Activated CD8-positive, alpha-beta memory T cell treated with anti-CD3 and anti-CD28 coated beads for 48 hours (primary cell): ENCODE measurements around the gene MOXD1.

ENCODE experiments used
- DNase-seq, 3 experiments: peaks; one replicate each; pipeline ENCODE4 v3.0.0-alpha.2; 2020; ENCODE audit warnings: low read depth in 2 of 3, low spot score in 2 of 3

The MOXD1 gene

GRCh38 chr6:132399376-132400074, 1.8 kb downstream of the MOXD1 start:
- no peak for DNase-seq

- no peak for DNase-seq
Measured at GRCh38 chr6:132395015-132395597, 6.2 kb downstream of the MOXD1 start.

DNA sequence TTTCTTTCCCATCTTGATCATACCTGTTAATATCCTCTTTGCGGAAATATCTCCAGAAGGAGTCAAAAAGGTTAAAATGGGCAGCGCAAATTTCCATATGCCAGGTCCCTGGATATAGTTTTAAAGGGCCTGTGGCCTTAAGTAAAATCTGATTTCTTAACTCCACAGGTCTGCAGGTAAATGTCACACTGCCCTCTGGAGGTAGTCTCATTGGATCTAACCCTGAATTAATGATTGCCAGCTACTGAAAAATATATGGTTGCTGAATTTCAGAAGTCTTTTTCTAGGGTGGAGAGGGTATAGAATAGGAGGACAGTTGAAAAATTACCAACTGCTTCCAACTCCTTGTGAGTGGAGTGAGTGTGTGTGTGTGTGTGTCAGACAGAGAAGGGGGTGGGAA, 8.5 kb downstream of the MOXD1 start:
- DNase-seq = no peak

DNA sequence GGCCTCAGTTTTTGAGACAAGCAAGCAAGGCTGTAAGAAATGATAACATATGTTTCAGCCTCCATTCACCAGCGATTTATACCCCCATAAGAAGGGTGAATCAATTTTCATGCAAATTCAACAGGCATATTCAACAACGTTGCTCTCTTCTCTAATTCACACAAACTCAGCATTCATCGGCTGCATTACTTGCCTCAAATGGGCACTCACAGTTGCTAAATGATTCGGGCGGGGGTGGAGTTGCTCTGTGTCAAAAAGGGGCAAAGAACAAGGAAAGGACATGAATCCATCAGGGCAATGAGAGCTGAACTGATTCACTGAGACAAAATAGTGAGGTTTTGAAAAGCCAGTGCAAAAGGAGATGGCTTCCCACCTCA, 9.0 kb downstream of the MOXD1 start:
- DNase-seq = no peak

- DNase-seq = no peak
Measured at GRCh38 chr6:132391391-132392269, 9.6 kb downstream of the MOXD1 start.

DNA sequence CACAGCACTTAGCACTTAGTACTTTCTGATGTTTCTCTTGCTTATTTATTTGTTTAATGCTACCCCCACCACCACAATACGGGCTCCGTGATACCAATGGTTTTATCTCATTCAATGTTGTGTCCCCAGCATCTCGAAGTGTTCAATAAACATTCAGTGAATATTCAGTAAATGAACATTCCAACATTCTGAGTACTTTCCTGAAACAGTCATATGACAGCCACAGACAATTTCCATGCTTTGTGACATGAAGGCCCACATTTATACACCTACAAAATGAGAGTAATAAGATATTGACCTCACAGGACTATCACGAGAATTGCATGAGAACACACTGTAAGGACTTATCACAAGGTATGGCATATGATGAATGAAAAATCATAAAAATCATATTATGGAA, 10.8 kb downstream of the MOXD1 start:
- DNase-seq = no peak

GRCh38 chr6:132390017-132390416, 11.3 kb downstream of the MOXD1 start:
- no peak for DNase-seq

- DNase-seq = no peak
Measured at GRCh38 chr6:132388291-132388690, 13.0 kb downstream of the MOXD1 start.

DNA sequence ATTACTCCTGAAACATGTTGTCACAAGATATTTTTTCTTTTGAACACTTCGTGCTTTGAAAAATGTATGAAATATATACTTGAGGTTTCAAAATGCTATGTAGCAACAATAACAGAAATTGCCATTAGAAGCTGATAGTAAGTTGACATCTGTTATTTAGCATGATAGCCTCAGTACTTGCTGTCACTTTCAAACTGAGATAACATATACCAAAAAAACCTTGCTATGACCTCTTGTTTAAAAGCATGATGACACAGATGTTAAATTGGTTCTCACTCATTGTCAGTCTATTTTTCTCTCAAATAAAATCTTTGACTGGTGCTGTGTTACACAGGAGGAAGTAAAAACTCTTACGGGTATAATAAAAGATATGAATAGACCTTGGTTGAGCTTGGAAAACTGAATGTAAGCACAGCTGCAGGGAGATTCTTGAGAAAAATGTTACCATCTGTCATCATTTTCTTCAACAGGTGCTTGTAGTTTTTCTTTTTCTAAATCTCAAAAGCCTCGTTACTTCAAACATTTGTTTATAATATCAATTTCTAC, 18.6 kb downstream of the MOXD1 start:
- no peak for DNase-seq

GRCh38 chr6:132381381-132381780, 19.9 kb downstream of the MOXD1 start:
- DNase-seq = no peak

DNA sequence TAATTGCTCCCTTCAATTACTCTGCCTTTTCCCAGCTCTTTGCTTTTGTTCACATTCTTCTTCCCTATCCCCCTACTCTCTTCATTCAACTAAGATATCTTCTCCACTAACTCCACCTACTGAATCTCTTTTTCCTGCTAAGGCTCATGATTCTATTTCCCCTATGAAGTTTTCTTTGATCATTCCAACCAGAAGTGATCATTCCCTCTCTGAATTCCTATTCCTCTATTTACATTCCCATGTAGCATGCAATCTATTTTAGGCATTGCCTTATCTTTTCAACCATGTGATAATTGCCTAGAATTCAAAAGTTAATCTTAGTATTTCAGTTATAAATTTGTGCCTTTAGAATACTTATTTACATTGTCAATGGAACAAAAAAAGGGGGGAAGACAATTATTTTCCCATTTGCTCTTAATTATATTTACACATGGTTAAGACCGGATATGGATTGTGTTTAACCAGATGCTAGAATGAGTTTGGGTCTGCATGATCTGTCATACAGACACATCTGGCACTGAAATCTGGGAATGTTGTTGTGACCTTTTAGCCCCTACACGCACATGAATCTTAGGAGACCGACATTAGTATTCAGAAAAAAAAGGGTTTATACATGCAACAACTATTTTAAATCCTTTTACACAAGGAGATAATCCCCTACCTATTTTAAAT, 20.8 kb downstream of the MOXD1 start:
- DNase-seq = no peak

- DNase-seq = no peak
Measured at GRCh38 chr6:132369526-132369925, 31.7 kb downstream of the MOXD1 start.

- DNase-seq = no peak
Measured at GRCh38 chr6:132368916-132369481, 32.3 kb downstream of the MOXD1 start.

DNA sequence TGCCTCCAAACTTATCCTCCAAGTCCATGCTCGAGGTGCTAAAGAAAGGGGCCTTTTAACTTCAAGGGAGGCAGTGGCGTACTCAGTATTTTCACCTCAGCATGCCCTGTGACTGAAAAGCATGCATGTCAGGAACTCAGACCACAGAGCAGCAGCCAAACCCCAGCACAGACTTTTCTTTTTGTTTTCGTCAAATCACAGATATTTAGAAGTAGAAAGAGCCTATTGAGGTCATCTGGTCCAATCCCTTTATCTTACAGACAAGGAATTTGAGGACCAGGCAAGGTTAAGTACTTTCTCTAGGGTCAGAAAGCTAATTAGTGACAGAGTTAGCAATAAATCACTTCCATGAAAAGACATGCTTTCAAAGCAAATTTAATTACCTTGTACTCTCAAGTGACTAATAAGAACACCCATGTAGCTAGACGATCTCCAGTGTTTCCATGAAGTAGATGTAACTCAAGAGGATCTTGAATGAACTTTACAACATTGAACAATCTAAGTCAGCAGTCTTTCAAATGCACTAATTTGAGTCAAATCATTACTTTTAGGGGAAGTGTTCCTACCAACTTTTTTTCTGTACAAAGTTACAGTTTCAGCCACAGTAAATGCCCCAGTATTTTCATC, 35.9 kb downstream of the MOXD1 start:
- DNase-seq = no peak

DNA sequence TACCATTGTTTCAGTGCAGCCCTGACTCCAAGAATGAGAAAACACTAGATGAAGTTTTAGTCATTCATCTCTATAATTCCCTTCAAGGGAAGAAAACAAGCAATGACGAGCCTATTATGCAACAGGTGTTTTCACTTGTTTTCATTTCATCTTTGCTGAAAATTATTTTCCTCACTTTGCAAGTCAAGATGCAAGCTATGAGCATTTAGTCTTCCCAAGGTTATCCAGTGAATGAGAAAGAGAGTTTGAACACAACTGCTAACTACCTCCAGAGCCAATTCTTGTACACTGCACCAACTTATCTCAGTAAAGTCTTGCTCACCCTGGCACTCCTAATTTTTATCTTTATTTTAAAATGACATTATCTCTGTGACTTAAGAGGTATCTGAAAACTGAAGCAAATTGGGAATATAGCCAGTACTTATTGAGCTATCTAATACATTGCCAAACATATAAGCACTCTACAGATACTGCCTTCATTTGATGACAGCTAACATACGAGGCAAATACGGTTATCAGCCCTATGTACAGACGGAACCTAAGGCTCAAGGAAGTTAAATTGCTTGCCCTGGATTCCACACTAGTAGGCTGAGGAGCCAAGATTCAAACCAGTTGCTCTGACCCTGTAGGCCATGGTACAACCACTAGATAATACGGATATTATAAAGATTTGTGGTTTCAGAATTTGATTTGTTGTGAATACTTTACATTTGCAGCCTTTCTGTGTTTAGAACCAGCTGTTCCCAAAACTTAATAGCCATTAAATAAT, 36.8 kb downstream of the MOXD1 start:
- DNase-seq = no peak

- DNase-seq = no peak
Measured at GRCh38 chr6:132362442-132363185, 38.7 kb downstream of the MOXD1 start.

DNA sequence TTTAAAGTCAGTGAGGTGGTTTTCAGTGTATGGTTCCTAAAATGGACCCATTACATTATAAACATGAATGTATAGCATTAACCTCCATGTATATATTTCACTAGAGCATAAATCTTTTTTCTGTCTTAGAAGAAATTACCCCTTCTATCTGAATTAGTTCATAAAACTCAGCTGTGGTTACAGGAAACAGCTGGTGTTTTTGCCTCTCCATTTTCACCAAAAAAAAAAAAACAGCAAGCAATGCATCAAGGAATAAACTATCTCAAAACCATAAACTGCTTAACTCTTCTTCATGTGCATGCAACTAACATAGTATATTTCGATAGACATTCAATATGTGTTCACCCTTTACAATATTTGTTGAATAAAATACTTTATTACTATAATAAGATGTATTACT, 40.2 kb downstream of the MOXD1 start:
- DNase-seq = no peak

- DNase-seq = no peak
Measured at GRCh38 chr6:132359886-132360285, 41.4 kb downstream of the MOXD1 start.

DNA sequence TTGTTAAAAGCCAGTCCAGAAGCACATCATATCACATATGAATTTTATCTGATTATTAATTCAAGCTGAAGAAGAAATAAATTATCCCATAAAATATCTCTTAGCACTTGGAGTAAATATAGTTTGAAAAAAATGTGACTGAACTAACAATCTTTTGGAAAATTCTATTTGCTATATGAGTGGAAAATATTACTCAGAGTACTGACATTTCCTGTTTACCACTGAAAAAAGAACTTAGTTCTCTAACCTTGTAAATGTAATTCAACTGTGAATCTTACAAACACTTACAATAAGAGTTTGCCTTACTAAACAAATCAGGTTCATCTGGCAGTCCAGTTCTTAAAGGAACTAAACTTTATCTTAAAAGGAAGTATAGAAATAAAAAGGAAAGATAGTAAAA, 44.2 kb downstream of the MOXD1 start:
- DNase-seq = no peak
